ENCODE data around the gene ROR2. TPM values are rescaled to one million over a fixed set of nuclear protein-coding genes. Genes with fewer than 3 reads are reported as not detected.

ROR2 gene
- total and polyA plus RNA-seq, 2 of the 13 experiments (the other 11 are each of a cell fraction or from before 2014, with no cell fraction given): not detected

- Histone ChIP-seq H3K9ac (ENCODE audit: insufficient read depth, low read depth, low read length) (no peak overlapping the region), H3K4me2 (ENCODE audit: low read depth, low read length) (no peak overlapping the region), H3K4me3 (replicated peaks in 1 of 3; ENCODE audit: insufficient read depth in 1 of 3, low read depth in 2 of 3, low read length in 3 of 3) (no peak overlapping the region), H3K27me3 (ENCODE audit: control insufficient read depth in 1 of 2, insufficient read depth in 2 of 2, low read length in 2 of 2) (peaks cover 0 to 14% of the 10 kb centered on the region in 2 experiments; a peak in 2 of 5 replicates), H3K4me1 (ENCODE audit: insufficient read depth, low read length) (no peaks in the 10 kb centered on the region), H3K9me3 (ENCODE audit: low read length) (no peaks in the 10 kb centered on the region), H3K79me2 (ENCODE audit: insufficient read depth, low read length) (no peaks in the 10 kb centered on the region), H4K20me1 (ENCODE audit: insufficient read depth, low read length) (no peaks in the 10 kb centered on the region), H3K36me3 (replicated peaks in 1 of 2; ENCODE audit: control insufficient read depth in 1 of 2, insufficient read depth in 2 of 2, low read length in 2 of 2) (no peaks in the 10 kb centered on the region), H3K27ac (ENCODE audit: extremely low read length, insufficient read depth, low read length) (no peak overlapping the region), H2AFZ (ENCODE audit: low read length) (no peak overlapping the region)
- in situ Hi-C loops (cut with HindIII; ENCODE audit: extremely low pct_ligation_motif_present, low pct_unique_long_range_greater_than_20kb): no loop called here
- POLR2A ChIA-PET: no interaction called here
- DNase-seq (ENCODE audit: low spot score) (no peak), ATAC-seq (no peak), FAIRE-seq (no peak)
- CTCF ChIA-PET (ENCODE audit: low intra/inter-chr PET ratio, low total read pairs): no interaction called here
- WGBS (ENCODE audit: low lambda C conversion rate): 25% methylated on average over 5 of the region's 5 CpGs
- no TSS peak for BruUV-seq (replicated peaks)
- intact Hi-C loops (cut with micrococcal nuclease; ENCODE audit: unreplicated experiment): no loop called here
- TF ChIP-seq GATAD2A (CRISPR knock-in tag; IDR thresholded peaks at IDR 0.05) (no peak), ZFP90 (CRISPR knock-in tag; IDR thresholded peaks at IDR 0.05; ENCODE audit: borderline replicate concordance) (no peak), ZNF329 (CRISPR knock-in tag; IDR thresholded peaks at IDR 0.05; ENCODE audit: low read depth) (no peak), ZNF709 (CRISPR knock-in tag; IDR thresholded peaks at IDR 0.05) (no peak), GLI4 (CRISPR knock-in tag; IDR thresholded peaks at IDR 0.05; ENCODE audit: borderline replicate concordance) (no peak), FOSL2 (CRISPR knock-in tag; IDR thresholded peaks at IDR 0.05) (no peak), IRF9 (CRISPR knock-in tag; IDR thresholded peaks at IDR 0.05; ENCODE audit: borderline replicate concordance) (no peak)
Observed at GRCh38 chr9:91549177-91549576, 400.9 kb downstream of the ROR2 start.

GRCh38 chr9:91547081-91547480 is 402.9 kb downstream of the ROR2 start:
- ChIA-PET POLR2A (no interaction called here), CTCF (ENCODE audit: low intra/inter-chr PET ratio, low total read pairs) (no interaction called here)
- ATAC-seq (no peak), FAIRE-seq (no peak), DNase-seq (ENCODE audit: low spot score) (no peak)
- in situ Hi-C loops (cut with HindIII; ENCODE audit: extremely low pct_ligation_motif_present, low pct_unique_long_range_greater_than_20kb) (no loop called here), intact Hi-C loops (cut with micrococcal nuclease; ENCODE audit: unreplicated experiment) (no loop called here)
- Histone ChIP-seq H3K36me3 (replicated peaks in 1 of 2; ENCODE audit: control insufficient read depth in 1 of 2, insufficient read depth in 2 of 2, low read length in 2 of 2) (no peaks in the 10 kb centered on the region), H4K20me1 (ENCODE audit: insufficient read depth, low read length) (no peaks in the 10 kb centered on the region), H2AFZ (ENCODE audit: low read length) (no peak overlapping the region), H3K9ac (ENCODE audit: insufficient read depth, low read depth, low read length) (no peak overlapping the region), H3K9me3 (ENCODE audit: low read length) (no peaks in the 10 kb centered on the region), H3K4me1 (ENCODE audit: insufficient read depth, low read length) (no peaks in the 10 kb centered on the region), H3K4me2 (ENCODE audit: low read depth, low read length) (no peak overlapping the region), H3K27me3 (ENCODE audit: control insufficient read depth in 1 of 2, insufficient read depth in 2 of 2, low read length in 2 of 2) (peaks cover 0 to 11% of the 10 kb centered on the region in 2 experiments; a peak in 2 of 5 replicates), H3K4me3 (replicated peaks in 1 of 3; ENCODE audit: insufficient read depth in 1 of 3, low read depth in 2 of 3, low read length in 3 of 3) (no peak overlapping the region), H3K79me2 (ENCODE audit: insufficient read depth, low read length) (no peaks in the 10 kb centered on the region), H3K27ac (ENCODE audit: extremely low read length, insufficient read depth, low read length) (no peak overlapping the region)
- 0% methylated on average over 1 of the region's 2 CpGs for WGBS (ENCODE audit: low lambda C conversion rate)
- no TSS peak for BruUV-seq (replicated peaks)
- no peak for TF ChIP-seq ZNF512 (CRISPR knock-in tag; IDR thresholded peaks at IDR 0.05)
- TF ChIP-seq JUNB (CRISPR knock-in tag; IDR thresholded peaks at IDR 0.05; ENCODE audit: borderline replicate concordance): no peak
- no peak for TF ChIP-seq ZNF761 (CRISPR knock-in tag; conservative IDR thresholded peaks at IDR 0.05)
- no peak for TF ChIP-seq ZNF550 (CRISPR knock-in tag; IDR thresholded peaks at IDR 0.05; ENCODE audit: borderline replicate concordance)
- TF ChIP-seq MYPOP (CRISPR knock-in tag; IDR thresholded peaks at IDR 0.05): no peak
- TF ChIP-seq DMAP1 (CRISPR knock-in tag; IDR thresholded peaks at IDR 0.05): no peak
